ENCODE results near the gene RPS6KA2. TPM values are rescaled to one million over a fixed set of nuclear protein-coding genes. Genes with fewer than 3 reads are reported as not detected.

The RPS6KA2 gene
- polyA plus RNA-seq, 1 donor (not counting 4 experiments of a cell fraction or from before 2014, with no cell fraction given): 8.2 TPM

DNA sequence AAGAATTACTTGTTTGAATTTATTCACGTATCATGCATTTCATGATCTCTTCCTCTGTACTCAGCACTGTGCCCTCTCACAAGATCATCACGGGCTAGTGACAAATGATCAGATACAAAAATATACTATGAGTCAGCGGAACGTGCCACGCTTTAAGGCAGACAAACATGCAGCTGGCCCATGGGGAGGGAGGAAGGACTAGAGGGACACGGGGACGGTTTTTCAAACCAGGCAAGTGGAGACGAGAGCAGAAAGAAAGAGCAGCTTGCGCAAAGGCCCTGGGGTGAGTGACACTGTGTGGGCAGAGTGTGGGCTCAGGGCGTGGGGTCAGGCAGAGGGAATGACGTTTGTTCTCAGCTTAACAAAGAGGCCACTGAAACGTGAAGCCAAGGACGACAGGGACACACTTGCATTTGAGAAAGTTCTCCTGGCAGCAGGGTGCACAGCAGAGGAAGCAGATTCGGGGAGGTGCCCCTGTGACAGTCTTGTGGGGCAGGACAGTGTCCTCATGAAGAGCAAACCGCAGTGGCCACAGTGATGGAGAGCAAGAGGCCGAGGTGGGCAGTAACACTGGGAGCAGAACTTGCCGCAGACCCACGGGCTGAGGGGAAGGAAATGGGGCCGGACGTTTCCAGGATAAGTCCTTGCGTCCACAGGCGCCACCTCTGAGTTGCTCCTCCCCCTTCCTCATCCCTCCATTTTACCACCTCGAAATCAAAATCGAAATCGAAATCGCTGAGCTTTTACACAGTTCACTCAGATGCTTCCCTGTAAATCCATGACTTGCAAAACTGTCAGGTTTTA lies 6.9 kb upstream of the RPS6KA2 start:
- no peak overlapping the region for H2AFZ ChIP-seq (ENCODE audit: control insufficient read depth, low read length)
- no peak overlapping the region for H3K9ac ChIP-seq (ENCODE audit: control insufficient read depth, extremely low read depth, insufficient read depth, low read length)
- FAIRE-seq (no peak), DNase-seq (ENCODE audit: low read depth, low spot score) (no peak)
- no peak overlapping the region for H3K4me2 ChIP-seq (ENCODE audit: control insufficient read depth, extremely low read depth, insufficient read depth, low read depth, low read length)
- H3K4me1 ChIP-seq (ENCODE audit: control insufficient read depth, extremely low read depth, insufficient read depth, low read length): peaks cover 4% of the 10 kb centered on the region
- H3K36me3 ChIP-seq (ENCODE audit: control insufficient read depth in 2 of 2, extremely low read depth in 1 of 2, insufficient read depth in 2 of 2, low read length in 2 of 2): no peaks in the 10 kb centered on the region
- H3K27me3 ChIP-seq (ENCODE audit: control insufficient read depth, extremely low read depth, insufficient read depth, low read length): peaks cover 3% of the 10 kb centered on the region
- H3K4me3 ChIP-seq (ENCODE audit: control insufficient read depth in 2 of 3, extremely low read depth in 1 of 3, insufficient read depth in 2 of 3, low read depth in 1 of 3, low read length in 3 of 3): no peak overlapping the region
- dilution Hi-C loops (cut with MboI; ENCODE audit: extremely low pct_ligation_motif_present, low sequenced_read_pairs): no loop called here
- H3K27ac ChIP-seq (ENCODE audit: control insufficient read depth, insufficient read depth, low read length): no peak overlapping the region
- H3K9me3 ChIP-seq (ENCODE audit: control insufficient read depth, low read depth, low read length): no peaks in the 10 kb centered on the region
- H3K79me2 ChIP-seq (ENCODE audit: control insufficient read depth, insufficient read depth, low read length): no peaks in the 10 kb centered on the region
- no peak for TF ChIP-seq EZH2 (IDR thresholded peaks at IDR 0.05; ENCODE audit: low read length)
- TF ChIP-seq, protein P1, sequence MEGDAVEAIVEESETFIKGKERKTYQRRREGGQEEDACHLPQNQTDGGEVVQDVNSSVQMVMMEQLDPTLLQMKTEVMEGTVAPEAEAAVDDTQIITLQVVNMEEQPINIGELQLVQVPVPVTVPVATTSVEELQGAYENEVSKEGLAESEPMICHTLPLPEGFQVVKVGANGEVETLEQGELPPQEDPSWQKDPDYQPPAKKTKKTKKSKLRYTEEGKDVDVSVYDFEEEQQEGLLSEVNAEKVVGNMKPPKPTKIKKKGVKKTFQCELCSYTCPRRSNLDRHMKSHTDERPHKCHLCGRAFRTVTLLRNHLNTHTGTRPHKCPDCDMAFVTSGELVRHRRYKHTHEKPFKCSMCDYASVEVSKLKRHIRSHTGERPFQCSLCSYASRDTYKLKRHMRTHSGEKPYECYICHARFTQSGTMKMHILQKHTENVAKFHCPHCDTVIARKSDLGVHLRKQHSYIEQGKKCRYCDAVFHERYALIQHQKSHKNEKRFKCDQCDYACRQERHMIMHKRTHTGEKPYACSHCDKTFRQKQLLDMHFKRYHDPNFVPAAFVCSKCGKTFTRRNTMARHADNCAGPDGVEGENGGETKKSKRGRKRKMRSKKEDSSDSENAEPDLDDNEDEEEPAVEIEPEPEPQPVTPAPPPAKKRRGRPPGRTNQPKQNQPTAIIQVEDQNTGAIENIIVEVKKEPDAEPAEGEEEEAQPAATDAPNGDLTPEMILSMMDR (optimal IDR thresholded peaks at IDR 0.05 in 1 of 3, IDR thresholded peaks at IDR 0.05 in 1 of 3, conservative IDR thresholded peaks at IDR 0.05 in 1 of 3; ENCODE audit: extremely low read depth in 1 of 3, insufficient read depth in 2 of 3, low read length in 3 of 3): no peak
- H3K9me1 ChIP-seq (ENCODE audit: control insufficient read depth, extremely low read depth, insufficient read depth, low read length): no peaks in the 10 kb centered on the region
- no peaks in the 10 kb centered on the region for H4K20me1 ChIP-seq (ENCODE audit: control insufficient read depth, extremely low read depth, insufficient read depth, low read length)

DNA sequence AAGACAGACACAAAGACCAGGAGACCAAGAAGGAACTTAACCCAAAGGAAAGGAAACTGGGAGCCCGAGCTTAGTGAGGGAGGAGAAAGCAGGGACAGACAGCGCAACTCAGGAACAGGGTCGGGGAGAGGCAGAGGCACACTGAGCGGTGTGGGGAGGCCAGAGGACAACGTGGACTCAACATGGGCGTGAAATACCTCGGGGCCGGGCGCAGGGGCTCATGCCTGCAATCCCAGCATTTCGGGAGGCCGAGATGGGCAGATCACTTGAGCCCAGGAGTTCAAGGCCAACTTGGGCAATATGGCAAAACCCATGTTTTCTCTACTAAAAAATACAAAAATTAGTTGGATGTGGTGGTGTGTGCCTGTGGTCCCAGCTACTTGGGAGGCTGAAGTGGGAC lies 5.7 kb upstream of the RPS6KA2 start:
- H3K9ac ChIP-seq (ENCODE audit: control insufficient read depth, extremely low read depth, insufficient read depth, low read length): no peak overlapping the region
- H3K27me3 ChIP-seq (ENCODE audit: control insufficient read depth, extremely low read depth, insufficient read depth, low read length): peaks cover 5% of the 10 kb centered on the region
- H3K9me1 ChIP-seq (ENCODE audit: control insufficient read depth, extremely low read depth, insufficient read depth, low read length): no peaks in the 10 kb centered on the region
- DNase-seq (ENCODE audit: low read depth, low spot score) (no peak), FAIRE-seq (no peak)
- TF ChIP-seq, protein P1 (optimal IDR thresholded peaks at IDR 0.05 in 1 of 3, IDR thresholded peaks at IDR 0.05 in 1 of 3, conservative IDR thresholded peaks at IDR 0.05 in 1 of 3; ENCODE audit: extremely low read depth in 1 of 3, insufficient read depth in 2 of 3, low read length in 3 of 3): no peak
- no peak for TF ChIP-seq EZH2 (IDR thresholded peaks at IDR 0.05; ENCODE audit: low read length)
- H3K4me1 ChIP-seq (ENCODE audit: control insufficient read depth, extremely low read depth, insufficient read depth, low read length): peaks cover 16% of the 10 kb centered on the region
- H4K20me1 ChIP-seq (ENCODE audit: control insufficient read depth, extremely low read depth, insufficient read depth, low read length): no peaks in the 10 kb centered on the region
- no peaks in the 10 kb centered on the region for H3K79me2 ChIP-seq (ENCODE audit: control insufficient read depth, insufficient read depth, low read length)
- dilution Hi-C loops (cut with MboI; ENCODE audit: extremely low pct_ligation_motif_present, low sequenced_read_pairs): no loop called here
- no peaks in the 10 kb centered on the region for H3K36me3 ChIP-seq (ENCODE audit: control insufficient read depth in 2 of 2, extremely low read depth in 1 of 2, insufficient read depth in 2 of 2, low read length in 2 of 2)
- no peak overlapping the region for H3K4me3 ChIP-seq (ENCODE audit: control insufficient read depth in 2 of 3, extremely low read depth in 1 of 3, insufficient read depth in 2 of 3, low read depth in 1 of 3, low read length in 3 of 3)
- no peaks in the 10 kb centered on the region for H3K9me3 ChIP-seq (ENCODE audit: control insufficient read depth, low read depth, low read length)
- H3K27ac ChIP-seq (ENCODE audit: control insufficient read depth, insufficient read depth, low read length): no peak overlapping the region
- no peak overlapping the region for H2AFZ ChIP-seq (ENCODE audit: control insufficient read depth, low read length)
- no peak overlapping the region for H3K4me2 ChIP-seq (ENCODE audit: control insufficient read depth, extremely low read depth, insufficient read depth, low read depth, low read length)
